HEK293 (cell line): ENCODE measurements around the gene FBXL13.

Experiments used
- HOXA7 ChIP-seq: sonication (generic); formaldehyde crosslinking; IDR thresholded peaks from 2 replicates; pipeline ENCODE4 v1.8.1; 2022; ENCODE audit warnings: missing genetic modification reagents, borderline replicate concordance
- IKZF3 ChIP-seq: fragments of 450-650 bp; IDR thresholded peaks from 2 replicates; pipeline ENCODE4 v1.5.0; 2018; ENCODE audit warnings: missing biosample characterization, mild to moderate bottlenecking, missing genetic modification characterization, moderate library complexity
- MEIS1 ChIP-seq: sonication (generic); formaldehyde crosslinking; IDR thresholded peaks from 2 replicates; pipeline ENCODE4 v1.8.1; 2022; ENCODE audit warnings: missing genetic modification reagents, mild to moderate bottlenecking, borderline replicate concordance
- SP7 ChIP-seq: fragments of 450-650 bp; formaldehyde crosslinking; IDR thresholded peaks from 2 replicates; pipeline ENCODE4 v1.5.1; 2016; ENCODE audit warnings: missing biosample characterization, missing genetic modification characterization
- TCF7L2 ChIP-seq: IDR thresholded peaks from 2 replicates; pipeline ENCODE4 v1.6.1; 2011; ENCODE audit warnings: low read depth, mild to moderate bottlenecking, inconsistent platforms, low read length, moderate library complexity, borderline replicate concordance
- WT1 ChIP-seq: fragments of 450-650 bp; formaldehyde crosslinking; IDR thresholded peaks from 2 replicates; pipeline ENCODE4 v1.5.1; 2016; ENCODE audit warnings: missing biosample characterization, missing genetic modification characterization
- ZBTB8A ChIP-seq: fragments of 450-650 bp; formaldehyde crosslinking; IDR thresholded peaks from 2 replicates; pipeline ENCODE4 v1.5.1; 2016; ENCODE audit warnings: missing biosample characterization, missing genetic modification characterization
- ZFHX2 ChIP-seq: fragments of 450-650 bp; formaldehyde crosslinking; conservative IDR thresholded peaks from 2 replicates; pipeline ENCODE4 v1.5.1; 2016; ENCODE audit warnings: missing biosample characterization, missing genetic modification characterization
- ZFP37 ChIP-seq: fragments of 450-650 bp; formaldehyde crosslinking; IDR thresholded peaks from 2 replicates; pipeline ENCODE4 v1.5.1; 2016; ENCODE audit warnings: missing biosample characterization, missing genetic modification characterization
- ZNF146 ChIP-seq: fragments of 450-650 bp; formaldehyde crosslinking; IDR thresholded peaks from 2 replicates; pipeline ENCODE4 v1.5.1; 2016; ENCODE audit warnings: missing biosample characterization, missing genetic modification characterization
- ZNF19 ChIP-seq: fragments of 450-650 bp; formaldehyde crosslinking; IDR thresholded peaks from 2 replicates; pipeline ENCODE4; 2016; ENCODE audit warnings: missing biosample characterization, missing genetic modification characterization, low read depth
- ZNF274 ChIP-seq, 2 experiments: fragments of 200-500 bp in 1 of 2; fragments of 450-650 bp in 1 of 2; sonication (Bioruptor generic) in 1 of 2; formaldehyde crosslinking in 1 of 2; IDR thresholded peaks; 2 replicates each; pipeline versions ENCODE4 v1.5.1 to v1.6.1; 2014 to 2016; ENCODE audit warnings: borderline replicate concordance in 1 of 2, inconsistent platforms in 1 of 2, low read length in 1 of 2, missing biosample characterization in 1 of 2, missing genetic modification characterization in 1 of 2
- ZNF311 ChIP-seq: fragments of 450-650 bp; formaldehyde crosslinking; IDR thresholded peaks from 2 replicates; pipeline ENCODE4 v1.5.1; 2017; ENCODE audit warnings: missing biosample characterization, missing genetic modification characterization, borderline replicate concordance
- ZNF350 ChIP-seq: fragments of 450-650 bp; formaldehyde crosslinking; IDR thresholded peaks from 2 replicates; pipeline ENCODE4 v1.5.0; 2017; ENCODE audit warnings: missing biosample characterization, mild to moderate bottlenecking, missing genetic modification characterization
- ZNF416 ChIP-seq: fragments of 450-650 bp; formaldehyde crosslinking; IDR thresholded peaks from 2 replicates; pipeline ENCODE4 v1.5.1; 2016; ENCODE audit warnings: missing biosample characterization, missing genetic modification characterization
- ZNF426 ChIP-seq: fragments of 450-650 bp; formaldehyde crosslinking; IDR thresholded peaks from 2 replicates; pipeline ENCODE4 v1.5.1; 2017; ENCODE audit warnings: missing biosample characterization, missing genetic modification characterization, mild to moderate bottlenecking, inconsistent platforms, moderate library complexity
- ZNF549 ChIP-seq: fragments of 450-650 bp; IDR thresholded peaks from 2 replicates; pipeline ENCODE4 v1.5.1; 2018; ENCODE audit warnings: missing biosample characterization, missing genetic modification characterization, mild to moderate bottlenecking, inconsistent platforms, moderate library complexity
- ZNF585B ChIP-seq: fragments of 450-650 bp; formaldehyde crosslinking; IDR thresholded peaks from 2 replicates; pipeline ENCODE4 v1.5.1; 2016; ENCODE audit warnings: missing biosample characterization, missing genetic modification characterization
- ZNF660 ChIP-seq: fragments of 450-650 bp; IDR thresholded peaks from 2 replicates; pipeline ENCODE4 v1.5.1; 2018; ENCODE audit warnings: missing biosample characterization, mild to moderate bottlenecking, missing genetic modification characterization
- ZNF701 ChIP-seq: fragments of 450-650 bp; formaldehyde crosslinking; IDR thresholded peaks from 2 replicates; pipeline ENCODE4 v1.5.1; 2016; ENCODE audit warnings: missing biosample characterization, missing genetic modification characterization
- ZSCAN30 ChIP-seq: fragments of 450-650 bp; IDR thresholded peaks from 2 replicates; pipeline ENCODE4 v1.5.1; 2018; ENCODE audit warnings: missing biosample characterization, mild to moderate bottlenecking, missing genetic modification characterization, moderate library complexity
- ZXDB ChIP-seq: fragments of 450-650 bp; formaldehyde crosslinking; IDR thresholded peaks from 2 replicates; pipeline ENCODE4 v1.5.1; 2016; ENCODE audit warnings: missing biosample characterization, missing genetic modification characterization
- TF ChIP-seq, protein P1 (sequence below): fragments of 450-650 bp; formaldehyde crosslinking; IDR thresholded peaks from 2 replicates; pipeline ENCODE4 v1.5.1; 2016; ENCODE audit warnings: missing biosample characterization, missing genetic modification characterization
- TF ChIP-seq, protein P2 (sequence below): fragments of 450-650 bp; formaldehyde crosslinking; IDR thresholded peaks from 2 replicates; pipeline ENCODE4 v1.5.1; 2017; ENCODE audit warnings: missing biosample characterization, missing genetic modification characterization
- TF ChIP-seq, protein P3 (sequence below): fragments of 450-650 bp; formaldehyde crosslinking; IDR thresholded peaks from 2 replicates; pipeline ENCODE4; 2016; ENCODE audit warnings: missing biosample characterization, missing genetic modification characterization
- TF ChIP-seq, protein P4 (sequence below): fragments of 450-650 bp; formaldehyde crosslinking; IDR thresholded peaks from 2 replicates; pipeline ENCODE4 v1.5.1; 2017; ENCODE audit warnings: missing biosample characterization, missing genetic modification characterization
- TF ChIP-seq, protein P5 (sequence below): fragments of 450-650 bp; formaldehyde crosslinking; optimal IDR thresholded peaks from 2 replicates; pipeline ENCODE3; 2016; ENCODE audit warnings: missing biosample characterization, mild to moderate bottlenecking, missing genetic modification characterization
- TF ChIP-seq, protein P6 (sequence below): fragments of 450-650 bp; formaldehyde crosslinking; IDR thresholded peaks from 2 replicates; pipeline ENCODE4 v1.5.1; 2016; ENCODE audit warnings: missing biosample characterization, missing genetic modification characterization, low read depth
- TF ChIP-seq, protein P7 (sequence below): IDR thresholded peaks from 2 replicates; pipeline ENCODE4 v1.6.1; 2011; ENCODE audit warnings: mild to moderate bottlenecking, low read depth, low read length, borderline replicate concordance

The FBXL13 gene

DNA sequence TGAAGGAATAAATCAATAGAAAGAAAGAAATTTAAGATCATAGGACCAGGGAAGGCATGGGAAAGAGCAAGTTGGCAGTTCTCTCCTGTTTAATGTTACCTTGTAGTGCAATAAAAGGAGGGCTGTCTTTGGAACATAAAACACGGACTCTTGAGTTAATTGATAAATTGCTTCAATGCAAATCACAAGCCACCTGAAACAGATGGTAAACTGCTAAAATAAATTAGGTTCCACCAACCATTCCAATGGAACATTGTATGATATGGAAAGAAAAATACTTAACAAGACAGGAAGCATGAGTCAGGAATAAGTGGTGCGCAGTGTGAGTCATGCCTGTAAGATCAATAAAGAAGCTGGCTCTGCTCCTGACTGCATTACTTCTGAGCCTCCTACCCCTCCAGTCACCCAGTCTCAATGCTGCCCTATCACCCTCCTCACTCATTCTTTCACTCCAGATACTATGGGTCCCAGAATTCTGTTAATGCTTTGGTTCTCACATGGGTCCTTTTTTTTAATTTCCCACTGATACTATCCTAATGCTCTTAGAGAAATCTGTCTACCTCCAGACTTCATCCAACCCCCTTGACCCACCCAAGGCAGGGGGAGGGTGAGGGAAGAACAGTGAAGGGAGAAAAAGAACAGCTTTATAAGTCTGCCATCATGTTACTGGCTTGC lies 82.9 kb downstream of the FBXL13 start (continued):
- TF ChIP-seq ZNF585B (tag by site-specific recombination) = 0 out of 2 replicates have a peak, but pooled peaks have one; percentile 5
- no peak for TF ChIP-seq ZNF19 (tag by site-specific recombination)
- TF ChIP-seq, protein P1, sequence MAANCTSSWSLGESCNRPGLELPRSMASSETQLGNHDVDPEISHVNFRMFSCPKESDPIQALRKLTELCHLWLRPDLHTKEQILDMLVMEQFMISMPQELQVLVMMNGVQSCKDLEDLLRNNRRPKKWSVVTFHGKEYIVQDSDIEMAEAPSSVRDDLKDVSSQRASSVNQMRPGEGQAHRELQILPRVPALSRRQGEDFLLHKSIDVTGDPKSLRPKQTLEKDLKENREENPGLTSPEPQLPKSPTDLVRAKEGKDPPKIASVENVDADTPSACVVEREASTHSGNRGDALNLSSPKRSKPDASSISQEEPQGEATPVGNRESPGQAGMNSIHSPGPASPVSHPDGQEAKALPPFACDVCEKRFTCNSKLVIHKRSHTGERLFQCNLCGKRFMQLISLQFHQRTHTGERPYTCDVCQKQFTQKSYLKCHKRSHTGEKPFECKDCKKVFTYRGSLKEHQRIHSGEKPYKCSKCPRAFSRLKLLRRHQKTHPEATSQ = no peak
- TF ChIP-seq ZXDB = peak; percentile 89
- TF ChIP-seq, protein P2, sequence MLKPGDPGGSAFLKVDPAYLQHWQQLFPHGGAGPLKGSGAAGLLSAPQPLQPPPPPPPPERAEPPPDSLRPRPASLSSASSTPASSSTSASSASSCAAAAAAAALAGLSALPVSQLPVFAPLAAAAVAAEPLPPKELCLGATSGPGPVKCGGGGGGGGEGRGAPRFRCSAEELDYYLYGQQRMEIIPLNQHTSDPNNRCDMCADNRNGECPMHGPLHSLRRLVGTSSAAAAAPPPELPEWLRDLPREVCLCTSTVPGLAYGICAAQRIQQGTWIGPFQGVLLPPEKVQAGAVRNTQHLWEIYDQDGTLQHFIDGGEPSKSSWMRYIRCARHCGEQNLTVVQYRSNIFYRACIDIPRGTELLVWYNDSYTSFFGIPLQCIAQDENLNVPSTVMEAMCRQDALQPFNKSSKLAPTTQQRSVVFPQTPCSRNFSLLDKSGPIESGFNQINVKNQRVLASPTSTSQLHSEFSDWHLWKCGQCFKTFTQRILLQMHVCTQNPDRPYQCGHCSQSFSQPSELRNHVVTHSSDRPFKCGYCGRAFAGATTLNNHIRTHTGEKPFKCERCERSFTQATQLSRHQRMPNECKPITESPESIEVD (tag by site-specific recombination) = peak; percentile 83
- TF ChIP-seq ZNF660 (tag by site-specific recombination) = peak; percentile 93
- peak; percentile 94 for TF ChIP-seq SP7 (tag by site-specific recombination)
- TF ChIP-seq, protein P3, sequence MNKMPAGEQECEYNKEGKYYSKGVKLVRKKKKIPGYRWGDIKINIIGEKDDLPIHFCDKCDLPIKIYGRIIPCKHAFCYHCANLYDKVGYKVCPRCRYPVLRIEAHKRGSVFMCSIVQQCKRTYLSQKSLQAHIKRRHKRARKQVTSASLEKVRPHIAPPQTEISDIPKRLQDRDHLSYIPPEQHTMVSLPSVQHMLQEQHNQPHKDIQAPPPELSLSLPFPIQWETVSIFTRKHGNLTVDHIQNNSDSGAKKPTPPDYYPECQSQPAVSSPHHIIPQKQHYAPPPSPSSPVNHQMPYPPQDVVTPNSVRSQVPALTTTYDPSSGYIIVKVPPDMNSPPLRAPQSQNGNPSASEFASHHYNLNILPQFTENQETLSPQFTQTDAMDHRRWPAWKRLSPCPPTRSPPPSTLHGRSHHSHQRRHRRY (tag by site-specific recombination) = no peak
- TF ChIP-seq ZNF416 (tag by site-specific recombination) = no peak
- TF ChIP-seq ZFHX2 = no peak
- no peak for TF ChIP-seq TCF7L2
- no peak for TF ChIP-seq ZNF274 (IDR thresholded peaks at IDR 0.05; ENCODE audit: low read length)
- no peak for TF ChIP-seq ZNF274 (tag by site-specific recombination; IDR thresholded peaks at IDR 0.05; ENCODE audit: borderline replicate concordance)
- no peak for TF ChIP-seq MEIS1 (CRISPR knock-in tag)
- TF ChIP-seq, protein P4, sequence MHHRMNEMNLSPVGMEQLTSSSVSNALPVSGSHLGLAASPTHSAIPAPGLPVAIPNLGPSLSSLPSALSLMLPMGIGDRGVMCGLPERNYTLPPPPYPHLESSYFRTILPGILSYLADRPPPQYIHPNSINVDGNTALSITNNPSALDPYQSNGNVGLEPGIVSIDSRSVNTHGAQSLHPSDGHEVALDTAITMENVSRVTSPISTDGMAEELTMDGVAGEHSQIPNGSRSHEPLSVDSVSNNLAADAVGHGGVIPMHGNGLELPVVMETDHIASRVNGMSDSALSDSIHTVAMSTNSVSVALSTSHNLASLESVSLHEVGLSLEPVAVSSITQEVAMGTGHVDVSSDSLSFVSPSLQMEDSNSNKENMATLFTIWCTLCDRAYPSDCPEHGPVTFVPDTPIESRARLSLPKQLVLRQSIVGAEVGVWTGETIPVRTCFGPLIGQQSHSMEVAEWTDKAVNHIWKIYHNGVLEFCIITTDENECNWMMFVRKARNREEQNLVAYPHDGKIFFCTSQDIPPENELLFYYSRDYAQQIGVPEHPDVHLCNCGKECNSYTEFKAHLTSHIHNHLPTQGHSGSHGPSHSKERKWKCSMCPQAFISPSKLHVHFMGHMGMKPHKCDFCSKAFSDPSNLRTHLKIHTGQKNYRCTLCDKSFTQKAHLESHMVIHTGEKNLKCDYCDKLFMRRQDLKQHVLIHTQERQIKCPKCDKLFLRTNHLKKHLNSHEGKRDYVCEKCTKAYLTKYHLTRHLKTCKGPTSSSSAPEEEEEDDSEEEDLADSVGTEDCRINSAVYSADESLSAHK (tag by site-specific recombination) = peak; percentile 51; the same call in 1 of the 2 replicates
- TF ChIP-seq ZNF311 (tag by site-specific recombination) = no peak
- TF ChIP-seq ZNF701 (tag by site-specific recombination) = no peak
- TF ChIP-seq, protein P5, sequence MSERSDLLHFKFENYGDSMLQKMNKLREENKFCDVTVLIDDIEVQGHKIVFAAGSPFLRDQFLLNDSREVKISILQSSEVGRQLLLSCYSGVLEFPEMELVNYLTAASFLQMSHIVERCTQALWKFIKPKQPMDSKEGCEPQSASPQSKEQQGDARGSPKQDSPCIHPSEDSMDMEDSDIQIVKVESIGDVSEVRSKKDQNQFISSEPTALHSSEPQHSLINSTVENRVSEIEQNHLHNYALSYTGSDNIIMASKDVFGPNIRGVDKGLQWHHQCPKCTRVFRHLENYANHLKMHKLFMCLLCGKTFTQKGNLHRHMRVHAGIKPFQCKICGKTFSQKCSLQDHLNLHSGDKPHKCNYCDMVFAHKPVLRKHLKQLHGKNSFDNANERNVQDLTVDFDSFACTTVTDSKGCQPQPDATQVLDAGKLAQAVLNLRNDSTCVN (tag by site-specific recombination) = no peak
- TF ChIP-seq ZSCAN30 (tag by site-specific recombination) = 0 out of 2 replicates have a peak, but pooled peaks have one; percentile 21
- TF ChIP-seq ZFP37 (tag by site-specific recombination) = peak; percentile 52
- TF ChIP-seq, protein P6, sequence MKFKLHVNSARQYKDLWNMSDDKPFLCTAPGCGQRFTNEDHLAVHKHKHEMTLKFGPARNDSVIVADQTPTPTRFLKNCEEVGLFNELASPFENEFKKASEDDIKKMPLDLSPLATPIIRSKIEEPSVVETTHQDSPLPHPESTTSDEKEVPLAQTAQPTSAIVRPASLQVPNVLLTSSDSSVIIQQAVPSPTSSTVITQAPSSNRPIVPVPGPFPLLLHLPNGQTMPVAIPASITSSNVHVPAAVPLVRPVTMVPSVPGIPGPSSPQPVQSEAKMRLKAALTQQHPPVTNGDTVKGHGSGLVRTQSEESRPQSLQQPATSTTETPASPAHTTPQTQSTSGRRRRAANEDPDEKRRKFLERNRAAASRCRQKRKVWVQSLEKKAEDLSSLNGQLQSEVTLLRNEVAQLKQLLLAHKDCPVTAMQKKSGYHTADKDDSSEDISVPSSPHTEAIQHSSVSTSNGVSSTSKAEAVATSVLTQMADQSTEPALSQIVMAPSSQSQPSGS (tag by site-specific recombination) = no peak
- TF ChIP-seq WT1 (tag by site-specific recombination) = no peak
- TF ChIP-seq IKZF3 (tag by site-specific recombination) = peak; percentile 85
- TF ChIP-seq, protein P7, sequence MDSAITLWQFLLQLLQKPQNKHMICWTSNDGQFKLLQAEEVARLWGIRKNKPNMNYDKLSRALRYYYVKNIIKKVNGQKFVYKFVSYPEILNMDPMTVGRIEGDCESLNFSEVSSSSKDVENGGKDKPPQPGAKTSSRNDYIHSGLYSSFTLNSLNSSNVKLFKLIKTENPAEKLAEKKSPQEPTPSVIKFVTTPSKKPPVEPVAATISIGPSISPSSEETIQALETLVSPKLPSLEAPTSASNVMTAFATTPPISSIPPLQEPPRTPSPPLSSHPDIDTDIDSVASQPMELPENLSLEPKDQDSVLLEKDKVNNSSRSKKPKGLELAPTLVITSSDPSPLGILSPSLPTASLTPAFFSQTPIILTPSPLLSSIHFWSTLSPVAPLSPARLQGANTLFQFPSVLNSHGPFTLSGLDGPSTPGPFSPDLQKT = no peak
- TF ChIP-seq ZNF549 (tag by site-specific recombination) = no peak
- peak; percentile 36; the same call in 1 of the 2 replicates for TF ChIP-seq ZNF146 (tag by site-specific recombination)
- TF ChIP-seq ZNF350 = no peak
- TF ChIP-seq HOXA7 (CRISPR knock-in tag) = no peak
- TF ChIP-seq ZNF426 (tag by site-specific recombination) = no peak
- TF ChIP-seq ZBTB8A (tag by site-specific recombination) = no peak
